Uterus (tissue), 2 donors: Measurements from ENCODE around the gene MCU.

Experiments used
- CTCF ChIP-seq, 4 experiments: fragments of 200-600 bp in 2 of 4; fragments of 450-650 bp in 2 of 4; sonication (generic) in 2 of 4; IDR thresholded peaks; one replicate each; pipeline ENCODE4 v1.5.1; 2016 to 2019; ENCODE audit warnings: antibody characterized with exemption in 4 of 4, mild to moderate bottlenecking in 2 of 4, moderate library complexity in 1 of 4
- POLR2A ChIP-seq, 2 donors: fragments of 450-650 bp; IDR thresholded peaks; one replicate each; pipeline ENCODE4 v1.6.1; 2016; ENCODE audit warnings: antibody characterized with exemption in 2 of 2, mild to moderate bottlenecking in 1 of 2, moderate library complexity in 1 of 2

- TF ChIP-seq CTCF (IDR thresholded peaks at IDR 0.05) (no peak), POLR2A (IDR thresholded peaks at IDR 0.05) (no peak)
Observed at GRCh38 chr10:72782649-72783330, 90.8 kb downstream of the MCU start.
